Adipose tissue (tissue), 3 donors: ENCODE measurements around the gene TAGLN. TPM values are rescaled to one million over a fixed set of nuclear protein-coding genes. Genes with fewer than 3 reads are reported as not detected.
A peak's percentile ranks its signal among the peaks of the same experiment; 100 is the strongest.
"Not testable (repeated sequence)": the region's sequence is repeated elsewhere in the genome, so short reads cannot be mapped to it uniquely, and the experiment has no call there.

Experiments
- H3K27ac ChIP-seq: one replicate; pipeline ENCODE4 v1.5.1; 2013; ENCODE audit warnings: low read depth, low read length
- WGBS, 3 donors: extraction: QIAGEN DNeasy Blood & Tissue Kit; methylation state at CpG; one replicate each; pipeline ENCODE4 v1.1.7; 2013; 5-methylcytosine and 5-hydroxymethylcytosine counted together
- polyA plus RNA-seq, 3 donors: library from polyadenylated mRNA; stranded (reverse); fragments of 200-250 nt; gene quantifications; one replicate each; pipeline ENCODE4 v1.2.3, GENCODE V29; 2013
- donor health status: healthy with polysubstance abuse.
- donor health status: Bipolar disorder and iron deficiency.
- donor health status: healthy.

The TAGLN gene
- polyA plus RNA-seq, 3 donors: 106 to 1,292 (median 1,213) TPM

DNA sequence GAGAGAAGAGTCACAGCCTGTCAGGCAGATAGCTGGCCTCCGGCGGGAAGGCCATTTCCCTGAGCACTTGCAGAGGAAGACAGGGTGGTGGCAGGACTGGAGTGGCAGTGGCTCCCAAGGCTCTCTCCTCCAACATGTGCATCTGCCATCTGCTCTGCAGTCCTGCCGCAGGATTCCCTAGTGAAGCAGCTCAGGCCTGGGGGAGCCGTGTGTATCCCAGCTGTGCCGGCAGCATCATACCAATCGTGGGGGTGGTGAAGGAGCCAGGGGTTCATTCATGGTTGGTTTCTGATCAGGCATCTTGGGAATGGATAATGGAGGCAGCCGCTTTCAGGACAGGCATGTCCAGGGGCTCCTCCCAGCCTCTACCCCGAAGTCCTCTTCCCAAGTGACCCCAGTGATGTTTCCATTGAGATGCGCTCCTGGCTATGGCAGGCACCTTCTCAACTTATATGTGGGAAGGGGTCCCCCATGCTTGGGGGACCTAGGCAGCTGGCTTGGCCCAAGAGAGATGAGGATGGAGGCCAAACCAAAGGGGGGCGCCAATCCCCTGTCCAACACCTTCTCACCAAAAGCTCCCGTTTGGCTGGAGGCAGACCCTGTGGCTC is 6.1 kb downstream of the TAGLN start:
- WGBS, 3 donors: 81 to 89% (median 88%) methylated on average over 11 of the region's 11 CpGs
- H3K27ac ChIP-seq: no peak overlapping the region

DNA sequence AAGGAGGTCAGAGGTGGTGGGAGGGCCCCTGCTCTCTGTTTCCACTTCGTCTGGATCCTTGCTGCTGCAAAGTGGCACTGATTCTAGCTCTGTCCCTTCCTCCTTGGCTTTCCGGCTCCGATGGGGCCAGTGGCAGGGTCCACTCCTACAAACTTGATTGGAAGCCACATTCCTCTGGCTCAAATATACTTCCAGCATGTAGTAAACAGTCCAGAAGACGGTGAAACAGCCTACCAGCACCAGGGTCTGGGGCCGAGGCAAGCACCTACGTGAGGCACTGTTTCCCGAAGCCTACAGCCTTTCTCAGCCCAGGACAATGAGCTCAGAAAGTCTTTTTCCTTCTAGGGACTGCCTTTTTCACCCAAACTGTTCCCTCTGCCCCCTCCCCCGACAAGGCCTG is 6.9 kb downstream of the TAGLN start:
- H3K27ac ChIP-seq: not testable (repeated sequence)
- WGBS, 3 donors: 73 to 87% (median 80%) methylated on average over 6 to 8 of the region's 8 CpGs

DNA sequence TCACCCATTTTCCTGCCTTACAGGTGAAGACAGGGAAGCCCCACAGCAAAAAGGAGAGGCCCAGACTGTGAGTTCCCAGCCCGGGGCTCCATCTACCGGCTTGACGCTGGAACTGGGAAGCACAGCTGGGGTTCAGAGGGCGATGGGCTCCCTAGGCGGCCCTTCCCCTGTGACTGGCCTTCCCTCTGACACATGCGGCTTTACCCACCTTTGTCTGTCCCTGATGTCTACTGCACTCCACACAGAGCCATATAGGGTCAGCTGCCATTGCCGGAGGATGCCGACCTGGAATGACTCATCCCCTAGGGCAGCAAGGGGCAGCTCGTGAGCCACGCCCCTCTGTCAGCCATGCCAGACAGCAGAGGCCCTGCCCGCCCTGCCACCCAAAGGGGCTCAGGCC is 7.7 kb downstream of the TAGLN start:
- H3K27ac ChIP-seq: not testable (repeated sequence)
- 51 to 88% (median 87%) methylated on average over 5 to 6 of the region's 11 CpGs for WGBS, 3 donors

DNA sequence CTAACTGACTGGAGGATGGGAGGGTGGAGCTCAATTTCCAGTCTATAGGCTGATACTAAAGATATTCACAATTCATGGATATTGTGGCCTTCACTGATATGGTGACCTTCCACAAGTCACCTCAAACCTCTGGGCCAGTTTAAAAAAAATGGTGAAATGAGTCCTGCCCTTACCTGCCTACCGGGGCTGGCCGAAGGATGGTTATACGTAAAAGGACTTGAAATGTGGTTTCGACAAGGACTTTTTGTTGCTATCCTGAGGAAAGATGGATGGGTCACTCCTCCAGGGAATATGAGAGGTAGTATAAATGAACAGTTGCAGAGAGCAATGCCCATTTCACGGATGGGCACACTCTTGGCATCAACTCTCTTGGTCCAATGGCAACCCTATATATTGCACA is 8.3 kb downstream of the TAGLN start:
- not testable (repeated sequence) for H3K27ac ChIP-seq
- WGBS, 3 donors: 88 to 96% (median 91%) methylated on average over 5 of the region's 5 CpGs

DNA sequence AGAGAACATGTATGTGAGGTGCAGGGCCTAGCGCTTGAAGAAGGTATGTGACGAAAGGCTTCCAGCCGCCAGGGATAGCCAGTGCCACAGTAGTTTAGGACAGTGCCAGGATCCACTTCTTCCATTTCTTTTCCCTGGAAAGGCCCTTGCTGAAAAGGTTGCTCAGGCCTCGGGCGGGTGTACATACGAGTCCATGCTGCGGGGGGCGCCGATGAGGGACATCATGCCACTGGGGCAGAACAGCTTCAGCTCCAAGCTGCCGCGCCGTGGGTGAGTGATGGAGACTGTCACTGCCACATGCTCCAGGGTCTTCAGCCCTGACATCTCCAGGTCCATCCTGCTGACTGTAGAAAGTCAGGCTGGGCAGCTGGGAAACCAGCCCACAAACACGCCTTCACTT is 9.5 kb downstream of the TAGLN start:
- H3K27ac ChIP-seq: not testable (repeated sequence)
- 84 to 88% (median 85%) methylated on average over 9 of the region's 13 CpGs for WGBS, 3 donors

DNA sequence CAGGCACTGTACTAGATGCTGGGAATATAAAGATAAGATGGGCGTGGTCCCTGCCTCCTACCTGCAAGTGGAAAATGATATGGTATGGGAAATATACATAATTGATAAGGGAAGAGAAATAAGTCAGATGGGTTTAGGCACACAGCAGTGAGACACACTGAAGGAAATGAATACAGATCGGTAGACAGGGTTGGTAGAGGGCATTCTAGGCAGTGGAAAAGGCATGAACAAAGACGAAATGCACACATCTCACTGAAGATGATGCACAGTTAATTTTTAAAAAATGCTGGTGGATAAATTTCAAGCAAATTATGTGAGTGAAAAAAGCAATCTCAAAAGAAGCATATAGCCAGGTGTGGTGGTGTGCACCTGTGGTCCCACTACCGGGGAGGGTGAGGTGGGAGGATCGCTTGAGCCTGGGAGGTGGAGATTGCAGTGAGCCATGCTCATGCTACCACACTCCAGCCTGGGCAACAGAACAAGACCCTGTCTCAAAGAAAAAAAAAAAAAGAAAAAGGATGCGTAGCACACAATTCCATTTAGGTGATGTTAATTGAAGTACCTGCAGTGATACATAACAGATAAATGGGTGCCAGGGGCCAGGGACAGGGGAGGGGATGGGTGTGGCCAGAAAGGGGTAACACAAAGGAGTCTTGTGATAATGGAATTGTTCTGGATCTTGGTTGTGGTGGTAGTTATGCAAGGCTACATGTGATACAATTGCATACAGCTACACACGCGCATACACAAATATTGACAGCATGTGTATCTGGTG is 10.4 kb downstream of the TAGLN start:
- not testable (repeated sequence) for H3K27ac ChIP-seq
- 88 to 91% (median 89%) methylated on average over 7 to 8 of the region's 8 CpGs for WGBS, 3 donors

DNA sequence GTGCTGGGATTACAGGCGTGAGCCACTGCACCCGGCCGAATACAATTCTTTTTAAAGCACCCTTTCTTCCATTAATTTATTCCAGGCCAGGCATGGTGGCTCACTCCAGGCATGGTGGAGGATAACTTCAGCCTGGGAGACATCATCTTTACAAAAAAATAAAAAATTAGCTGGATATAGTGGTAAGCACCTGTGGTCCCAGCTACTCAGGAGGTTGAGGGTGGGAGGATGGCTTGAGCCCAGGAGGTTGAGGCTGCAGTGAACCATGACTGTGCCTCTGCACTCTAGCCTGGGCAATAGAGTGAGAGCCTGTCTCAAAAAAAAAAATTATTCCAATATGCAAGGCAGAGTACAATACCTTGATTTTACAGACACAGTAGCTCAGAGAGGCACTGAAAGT is 11.4 kb downstream of the TAGLN start:
- no peak overlapping the region for H3K27ac ChIP-seq
- WGBS, 3 donors: 94 to 100% (median 99%) methylated on average over 3 of the region's 3 CpGs

DNA sequence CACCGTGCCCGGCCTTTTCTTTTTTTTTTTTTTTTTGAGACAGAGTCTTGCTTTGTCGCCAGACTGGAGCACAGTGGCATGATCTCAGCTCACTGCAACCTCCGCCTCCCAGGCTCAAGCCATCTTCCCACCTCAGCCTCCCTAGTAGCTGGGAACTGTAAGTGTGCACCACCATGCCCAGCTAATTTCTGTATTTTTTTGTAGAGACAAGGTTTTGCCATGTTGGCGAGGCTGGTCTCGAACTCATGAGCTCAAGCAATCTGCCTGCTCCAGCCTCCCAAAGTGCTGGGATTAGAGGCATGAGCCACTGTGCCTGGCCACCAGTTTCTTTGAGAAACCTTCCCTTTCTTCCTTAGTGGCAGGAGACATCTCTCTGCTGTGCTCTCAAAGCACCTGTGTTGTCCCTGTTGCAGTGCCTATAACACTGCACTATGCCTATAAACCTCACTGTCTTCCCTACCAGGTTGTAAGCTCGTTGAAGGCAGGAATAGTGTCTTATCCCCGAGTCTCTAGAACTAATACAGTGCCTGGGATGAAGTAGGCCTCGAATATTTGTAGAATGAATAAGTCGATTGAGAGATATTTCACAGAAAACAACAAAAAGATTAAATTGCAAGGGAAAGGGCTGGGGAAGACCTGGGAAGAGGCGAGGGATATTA is 13.7 kb downstream of the TAGLN start:
- WGBS, 3 donors: 94 to 98% (median 94%) methylated on average over 11 of the region's 11 CpGs
- H3K27ac ChIP-seq: no peak overlapping the region

DNA sequence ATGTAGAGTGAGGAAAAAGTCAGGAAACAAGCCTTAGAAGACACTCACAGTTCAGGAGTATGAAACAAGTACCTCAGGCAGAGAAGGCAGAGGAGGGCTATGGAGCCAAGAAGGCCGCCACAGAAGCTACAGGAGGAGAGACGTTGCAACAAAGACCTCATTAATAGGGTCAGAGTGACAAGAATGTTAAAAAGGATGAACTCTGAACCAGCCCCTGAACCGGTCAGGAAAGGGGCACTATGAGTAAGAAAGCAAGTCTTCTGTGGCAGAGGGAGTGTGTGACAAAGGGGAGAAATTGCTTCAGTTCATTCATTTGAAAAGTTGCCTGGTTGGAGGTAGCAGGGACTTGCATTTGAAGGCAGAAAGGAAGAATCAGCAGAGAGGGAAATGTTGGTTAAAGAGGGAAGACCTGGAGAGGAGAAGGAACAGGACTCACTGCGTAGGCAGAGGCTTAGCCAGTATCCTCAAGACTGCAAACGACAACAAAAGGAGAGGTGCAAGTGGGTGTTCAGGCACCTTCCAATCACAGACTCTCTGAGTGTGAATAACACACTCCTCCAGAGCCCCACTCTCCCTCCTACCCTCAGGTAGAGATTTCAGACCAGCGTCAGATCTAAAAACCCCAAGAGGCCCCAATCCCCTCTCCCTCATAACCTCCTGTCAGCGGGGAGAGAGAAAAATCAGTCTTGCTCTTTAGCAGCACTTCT is 15.4 kb downstream of the TAGLN start:
- 88 to 91% (median 90%) methylated on average over 7 of the region's 7 CpGs for WGBS, 3 donors
- H3K27ac ChIP-seq: no peak overlapping the region

DNA sequence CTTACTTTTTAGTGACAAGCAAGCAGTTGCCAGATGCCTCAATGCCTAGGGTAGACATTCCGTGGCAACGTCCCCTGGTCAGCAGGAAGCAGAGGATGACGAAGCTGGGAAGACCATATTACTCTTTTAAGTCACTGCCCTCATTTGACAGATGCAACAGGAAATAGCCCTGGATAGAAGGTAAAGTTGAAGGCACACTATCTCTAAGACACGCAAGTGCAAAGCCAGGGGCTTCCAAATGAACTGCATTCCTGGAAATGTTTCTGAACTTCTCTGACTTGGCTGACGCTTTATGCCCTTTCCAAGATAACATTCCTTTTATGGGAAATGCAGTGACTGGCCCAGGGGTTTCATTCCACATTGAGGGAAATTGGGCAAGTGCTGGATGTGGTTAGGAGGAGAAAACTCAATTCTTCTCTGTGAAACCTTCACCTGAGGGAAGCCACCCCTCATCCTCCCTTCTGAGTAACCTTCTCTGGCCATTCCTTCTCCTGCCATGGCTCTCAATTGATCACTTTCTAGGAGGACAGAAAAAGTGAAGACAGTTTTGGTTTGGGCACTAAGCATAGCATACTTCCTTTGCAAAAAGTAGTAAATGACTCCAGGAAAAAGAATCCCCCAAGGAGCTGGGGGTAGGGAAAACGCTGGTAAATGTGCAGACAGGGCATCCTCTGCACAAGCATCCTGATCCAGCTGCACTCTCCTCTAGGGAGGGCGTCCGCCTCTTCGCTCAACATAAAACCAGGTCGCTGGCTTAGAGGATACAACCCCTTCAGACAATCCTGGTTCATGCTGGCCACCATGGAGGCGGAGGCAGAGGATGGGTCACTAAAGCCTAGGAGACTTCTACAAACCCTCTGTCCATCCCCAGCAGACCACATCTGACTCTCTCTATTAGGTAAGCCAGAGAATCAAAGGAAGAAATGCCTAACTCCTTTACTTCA is 18.2 kb downstream of the TAGLN start:
- 50 to 79% (median 72%) methylated on average over 11 of the region's 11 CpGs for WGBS, 3 donors
- H3K27ac ChIP-seq: peak overlapping the region; percentile 60

DNA sequence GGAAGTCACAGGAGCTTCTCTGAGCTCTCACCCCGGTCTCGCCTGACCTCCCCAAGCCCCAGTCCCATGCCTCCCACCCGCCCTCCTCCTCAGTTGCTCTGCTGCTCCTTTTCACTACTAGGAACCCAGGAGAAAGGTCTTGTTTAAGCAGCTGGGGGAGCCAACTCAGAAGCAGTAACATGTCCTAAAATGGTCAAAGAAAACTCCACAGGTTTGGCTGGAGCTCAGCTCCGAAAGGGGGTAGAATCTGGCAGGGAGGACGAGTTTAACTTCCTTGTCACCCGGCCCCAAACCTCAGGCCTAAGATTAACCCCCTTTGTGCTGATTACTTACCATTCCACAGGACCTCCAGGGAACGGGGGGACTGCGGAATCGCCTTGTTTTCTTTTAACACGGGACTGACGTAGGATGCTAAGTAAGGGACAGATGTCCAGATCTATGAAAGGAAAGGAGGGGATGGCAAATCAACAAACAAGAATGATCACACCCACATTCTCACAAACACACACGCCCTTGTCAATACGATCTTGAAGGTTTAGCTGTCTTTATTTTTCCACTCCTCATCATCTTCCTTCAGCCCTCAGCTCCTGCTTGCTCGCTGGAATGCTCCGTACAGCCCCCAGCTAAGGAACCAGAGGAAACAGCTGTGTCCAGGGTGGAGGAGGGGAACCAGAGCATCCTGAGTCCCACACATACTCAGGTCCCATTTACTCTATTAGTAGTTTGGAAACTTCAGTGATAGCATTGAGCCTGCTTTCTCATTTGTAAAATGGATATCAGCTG is 19.2 kb downstream of the TAGLN start:
- H3K27ac ChIP-seq: peak overlapping the region; percentile 60
- 47 to 63% (median 62%) methylated on average over 15 of the region's 15 CpGs for WGBS, 3 donors

DNA sequence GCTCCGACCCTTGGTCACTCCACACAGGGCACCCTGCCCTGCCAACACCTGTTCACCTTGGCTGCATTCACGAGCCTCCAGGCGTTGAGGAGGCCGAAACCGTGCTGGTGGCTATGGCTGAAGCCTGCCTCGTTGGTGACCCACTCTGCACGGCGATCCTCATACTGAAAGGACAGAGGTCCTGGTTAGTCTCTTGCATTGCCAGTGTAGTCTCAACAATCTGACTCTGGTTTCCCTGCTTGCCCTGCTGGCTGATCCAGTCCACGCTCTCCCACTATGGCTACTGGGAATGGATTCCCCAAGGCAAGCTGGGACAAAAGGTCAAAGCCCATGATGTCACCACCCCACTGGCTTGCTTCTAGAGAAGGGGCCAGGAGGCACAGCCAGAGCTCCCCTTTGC is 19.8 kb downstream of the TAGLN start:
- peak overlapping the region; percentile 23 for H3K27ac ChIP-seq
- WGBS, 3 donors: 51 to 88% (median 87%) methylated on average over 9 of the region's 9 CpGs

DNA sequence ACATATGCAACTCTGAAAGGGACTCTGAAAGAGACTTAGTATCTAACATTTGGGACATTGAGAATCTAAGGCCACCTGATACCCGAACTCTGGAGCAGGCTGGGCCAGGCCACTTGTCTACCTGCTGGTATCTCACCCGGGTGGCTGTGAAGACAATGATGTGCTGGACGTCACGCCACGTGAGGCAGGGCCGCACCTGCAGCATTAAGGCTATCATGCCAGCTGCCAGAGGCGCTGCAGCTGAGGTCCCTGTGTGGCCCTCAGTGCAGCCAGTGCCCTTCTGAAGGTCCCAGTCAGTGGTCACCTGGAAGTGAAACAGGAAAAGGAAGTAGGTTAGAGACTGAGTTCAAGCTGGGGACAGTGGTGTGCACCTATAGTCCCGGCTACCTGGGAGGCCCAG is 20.3 kb downstream of the TAGLN start:
- H3K27ac ChIP-seq: peak overlapping the region; percentile 23
- WGBS, 3 donors: 84 to 92% (median 87%) methylated on average over 8 of the region's 8 CpGs

DNA sequence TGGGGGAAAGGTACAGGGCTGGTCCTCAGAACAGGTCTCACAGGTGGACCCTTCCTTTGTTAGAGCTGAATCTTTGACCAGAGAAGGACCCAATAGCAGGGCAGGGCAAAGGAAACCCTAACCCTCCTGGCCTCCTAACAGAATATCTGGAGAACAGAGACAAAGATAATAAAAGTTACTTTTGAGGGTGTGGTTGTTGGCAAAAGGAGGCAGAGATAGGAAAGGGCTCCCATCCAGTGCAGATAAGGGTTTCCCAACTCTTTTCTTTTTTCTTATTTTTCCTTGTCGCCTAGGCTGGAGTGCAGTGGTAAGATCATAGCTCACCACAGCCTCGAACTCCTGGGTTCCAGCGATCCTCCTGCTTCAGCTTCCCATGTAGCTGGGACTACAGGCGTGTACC is 20.8 kb downstream of the TAGLN start:
- 77 to 88% (median 81%) methylated on average over 4 of the region's 4 CpGs for whole genome bisulfite sequencing, 3 donors
- no peak overlapping the region for H3K27ac ChIP-seq

DNA sequence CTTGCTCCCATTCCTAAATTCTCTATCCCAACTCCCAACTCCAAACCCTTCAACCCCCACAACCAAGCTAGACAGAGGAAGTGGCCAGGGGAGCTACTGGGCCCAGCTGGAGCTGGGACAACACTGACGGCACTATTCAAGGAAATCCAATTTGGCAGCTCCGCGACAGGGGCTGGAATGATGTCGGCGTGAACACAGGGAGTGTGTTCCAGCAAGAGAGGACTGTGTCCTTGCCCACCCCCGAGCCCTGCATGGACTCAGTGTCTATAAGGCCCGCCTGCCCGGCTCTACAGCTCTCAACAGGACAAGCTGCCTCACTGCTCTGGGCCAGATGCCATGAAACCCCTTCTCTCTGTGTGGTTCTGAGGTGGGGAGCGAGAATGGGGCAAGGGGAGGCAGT is 21.4 kb downstream of the TAGLN start:
- WGBS, 3 donors: 46 to 61% (median 47%) methylated on average over 9 of the region's 9 CpGs

DNA sequence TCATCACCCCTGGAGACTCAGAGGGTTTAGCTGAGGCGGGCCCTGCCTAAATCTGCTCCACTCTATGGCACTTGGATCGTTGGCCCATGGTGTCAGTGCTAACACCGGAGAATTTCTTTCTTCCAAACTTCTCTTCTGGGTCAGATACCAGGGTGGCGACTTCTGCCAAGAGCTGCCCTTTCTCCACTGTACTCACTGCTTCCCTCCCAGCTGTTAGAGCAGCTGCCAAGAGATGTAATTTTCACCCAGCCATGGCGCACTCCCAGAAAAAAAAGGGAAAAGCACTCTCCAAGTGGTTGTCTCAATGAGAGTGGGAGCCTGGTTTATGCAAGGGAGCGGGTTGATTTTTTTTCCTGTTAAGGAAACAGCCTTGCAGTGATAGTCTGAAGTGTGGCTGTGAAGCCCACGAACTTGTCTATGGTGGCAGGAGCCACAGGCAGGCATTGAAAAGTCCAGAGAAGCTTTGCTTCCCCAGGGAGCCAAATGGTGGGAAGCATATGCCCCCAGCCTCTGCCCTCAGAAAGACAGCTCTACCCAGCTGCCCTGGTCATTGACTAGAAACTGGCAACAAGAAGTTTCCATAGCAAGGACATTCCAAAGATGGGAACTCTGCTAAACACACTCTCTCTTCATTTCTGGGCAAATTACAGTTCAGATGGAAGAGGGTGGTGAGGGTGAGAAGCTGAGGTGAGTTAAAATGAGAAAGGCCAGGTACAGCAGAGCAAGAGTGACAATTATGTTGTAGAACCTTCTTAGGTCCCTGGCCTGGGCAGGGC is 22.0 kb downstream of the TAGLN start:
- peak overlapping the region; percentile 45 for H3K27ac ChIP-seq
- 46 to 60% (median 47%) methylated on average over 7 of the region's 7 CpGs for WGBS, 3 donors

More for the DNA sequence above, 21.4 kb downstream of the TAGLN start:
- H3K27ac ChIP-seq: peak overlapping the region; percentile 45
